TTC549 (cell line): ENCODE data around the gene FGR.

Experiments used
- FAIRE-seq: peaks from 2 replicates; lab custom pipeline; 2012; peaks lifted over from hg19 to GRCh38; lab: Jason Lieb, UNC

Gene FGR

GRCh38 chr1:27600498-27601175 lies 34.3 kb downstream of the FGR start:
- peak; percentile 50 for FAIRE-seq

GRCh38 chr1:27599605-27600497 lies 35.1 kb downstream of the FGR start:
- no peak for FAIRE-seq

- no peak for FAIRE-seq
Measured at GRCh38 chr1:27598902-27599528, 36.0 kb downstream of the FGR start.

- FAIRE-seq: no peak
Measured at GRCh38 chr1:27598295-27598687, 36.7 kb downstream of the FGR start.

- no peak for FAIRE-seq
Measured at GRCh38 chr1:27597516-27598294, 37.3 kb downstream of the FGR start.

- FAIRE-seq: no peak
Measured at GRCh38 chr1:27596986-27597385, 38.0 kb downstream of the FGR start.

- FAIRE-seq: no peak
Measured at GRCh38 chr1:27596261-27596660, 38.7 kb downstream of the FGR start.

- no peak for FAIRE-seq
Measured at GRCh38 chr1:27595597-27595996, 39.4 kb downstream of the FGR start.

GRCh38 chr1:27594564-27595510 lies 40.1 kb downstream of the FGR start:
- no peak for FAIRE-seq

- FAIRE-seq: no peak
Measured at GRCh38 chr1:27593678-27594563, 41.1 kb downstream of the FGR start.

- FAIRE-seq: no peak
Measured at GRCh38 chr1:27592931-27593677, 41.9 kb downstream of the FGR start.

- no peak for FAIRE-seq
Measured at GRCh38 chr1:27592232-27592930, 42.6 kb downstream of the FGR start.

GRCh38 chr1:27591622-27592021 lies 43.4 kb downstream of the FGR start:
- no peak for FAIRE-seq

GRCh38 chr1:27590917-27591508 lies 44.0 kb downstream of the FGR start:
- FAIRE-seq: no peak

GRCh38 chr1:27589841-27590426 lies 45.1 kb downstream of the FGR start:
- FAIRE-seq: no peak

GRCh38 chr1:27589441-27589840 lies 45.5 kb downstream of the FGR start:
- FAIRE-seq: no peak

GRCh38 chr1:27588256-27589232 lies 46.4 kb downstream of the FGR start:
- FAIRE-seq: no peak
